ENCODE measurements around the gene FAM107B.
A peak's percentile ranks its signal among the peaks of the same experiment; 100 is the strongest.
"Not testable (repeated sequence)": the region's sequence is repeated elsewhere in the genome, so short reads cannot be mapped to it uniquely, and the experiment has no call there.

FAM107B gene

GRCh38 chr10:14774797-14775196 is at the start of gene FAM107B:
Gene FAM107B (minus strand): TSS chr10:14774897. CDS start chr10:14774663, 234 bp downstream.
- no peak for DNase-seq

GRCh38 chr10:14823966-14824365 is 49.3 kb upstream of the FAM107B start:
- DNase-seq: no peak

GRCh38 chr10:14822879-14823755 is 48.4 kb upstream of the FAM107B start:
- DNase-seq: peak; percentile 46 to 49

GRCh38 chr10:14821635-14822375 is 47.1 kb upstream of the FAM107B start:
- DNase-seq: no peak

- no peak for DNase-seq
Measured at GRCh38 chr10:14820775-14821154, 46.1 kb upstream of the FAM107B start.

GRCh38 chr10:14820010-14820774 is 45.5 kb upstream of the FAM107B start:
- DNase-seq: no peak

GRCh38 chr10:14816717-14817116 is 42.0 kb upstream of the FAM107B start:
- not testable (repeated sequence) for DNase-seq

- DNase-seq: no peak
Measured at GRCh38 chr10:14815681-14816080, 41.0 kb upstream of the FAM107B start.

- no peak for DNase-seq
Measured at GRCh38 chr10:14812271-14812670, 37.6 kb upstream of the FAM107B start.

GRCh38 chr10:14810969-14811953 is 36.6 kb upstream of the FAM107B start:
- no peak for DNase-seq

- DNase-seq: no peak
Measured at GRCh38 chr10:14806318-14806717, 31.6 kb upstream of the FAM107B start.

- DNase-seq: no peak
Measured at GRCh38 chr10:14803827-14804226, 29.1 kb upstream of the FAM107B start.

GRCh38 chr10:14801723-14802122 is 27.0 kb upstream of the FAM107B start:
- DNase-seq: no peak

GRCh38 chr10:14800397-14800796 is 25.7 kb upstream of the FAM107B start:
- no peak for DNase-seq

GRCh38 chr10:14798636-14799035 is 23.9 kb upstream of the FAM107B start:
- no peak for DNase-seq

- no peak for DNase-seq
Measured at GRCh38 chr10:14787938-14788337, 13.2 kb upstream of the FAM107B start.

- DNase-seq: no peak
Measured at GRCh38 chr10:14784459-14785055, 9.9 kb upstream of the FAM107B start.

- DNase-seq: peak in 1 of 2 experiments; percentile 10
Measured at GRCh38 chr10:14782691-14783363, 8.1 kb upstream of the FAM107B start.

- DNase-seq: no peak
Measured at GRCh38 chr10:14781763-14782162, 7.1 kb upstream of the FAM107B start.

GRCh38 chr10:14779001-14779651 is 4.4 kb upstream of the FAM107B start:
- no peak for DNase-seq

All from activated CD4-positive, alpha-beta T cell treated with anti-CD3 and anti-CD28 coated beads, Interleukin-2, amount 50 U/mL, for 48 hours (primary cell).